GM13976 (cell line): Measurements from ENCODE around the gene ARHGAP26.

Experiments
- DNase-seq: peaks from one replicate; pipeline ENCODE4 v3.0.0; 2012; ENCODE audit warnings: low spot score
- CTCF ChIP-seq: IDR thresholded peaks from 2 replicates; pipeline ENCODE4 v1.5.1; 2012; ENCODE audit warnings: borderline replicate concordance, mild to moderate bottlenecking; ENCODE audit not compliant: insufficient read depth; ENCODE audit errors: extremely low read depth, missing control alignments, control extremely low read depth
- in situ Hi-C: fragments of 300-500 bp; cut with MboI; formaldehyde crosslinking; loops from one replicate; pipeline ENCODE4 v1.12.0; 2022; ENCODE audit warnings: low sequenced_read_pairs, mixed read lengths, inconsistent platforms; ENCODE audit not compliant: unreplicated experiment

ARHGAP26 gene

GRCh38 chr5:142792865-142793232 lies 22.7 kb downstream of the ARHGAP26 start:
- DNase-seq = no peak
- in situ Hi-C loops = no loop called here
- TF ChIP-seq CTCF = no peak

- DNase-seq = no peak
- TF ChIP-seq CTCF = no peak
- in situ Hi-C loops = no loop called here
These were observed 24.4 kb downstream of the ARHGAP26 start for GRCh38 chr5:142794537-142794936.

- TF ChIP-seq CTCF = no peak
- no peak for DNase-seq
- in situ Hi-C loops = no loop called here
These were observed 25.1 kb downstream of the ARHGAP26 start for GRCh38 chr5:142795251-142795650.

- no peak for TF ChIP-seq CTCF
- no peak for DNase-seq
- in situ Hi-C loops = no loop called here
These were observed 26.4 kb downstream of the ARHGAP26 start for GRCh38 chr5:142796492-142797109.

- in situ Hi-C loops = no loop called here
- no peak for DNase-seq
- no peak for TF ChIP-seq CTCF
These were observed 27.2 kb downstream of the ARHGAP26 start for GRCh38 chr5:142797420-142797819.

- in situ Hi-C loops = no loop called here
- no peak for DNase-seq
- no peak for TF ChIP-seq CTCF
These were observed 28.1 kb downstream of the ARHGAP26 start for GRCh38 chr5:142798099-142798770.
